ENCODE measurements around the gene ZCWPW1.
"Not testable (repeated sequence)": the region's sequence is repeated elsewhere in the genome, so short reads cannot be mapped to it uniquely, and the experiment has no call there.

Gene ZCWPW1

GRCh38 chr7:100400656-100401055 lies 27.8 kb downstream of the ZCWPW1 start:
- no peak for DNase-seq (ENCODE audit: low read depth in 2 of 2)

- no peak for DNase-seq (ENCODE audit: low read depth in 2 of 2)
These were observed 28.5 kb downstream of the ZCWPW1 start for GRCh38 chr7:100400041-100400440.

- no peak for DNase-seq (ENCODE audit: low read depth in 2 of 2)
These were observed 30.3 kb downstream of the ZCWPW1 start for GRCh38 chr7:100398239-100398638.

GRCh38 chr7:100397315-100398081 lies 31.0 kb downstream of the ZCWPW1 start:
- no peak for DNase-seq (ENCODE audit: low read depth in 2 of 2)

GRCh38 chr7:100396421-100396982 lies 32.0 kb downstream of the ZCWPW1 start:
- DNase-seq (ENCODE audit: low read depth in 2 of 2): peak in 1 of 2 donors; percentile 31

GRCh38 chr7:100394077-100394476 lies 34.4 kb downstream of the ZCWPW1 start:
- DNase-seq (ENCODE audit: low read depth in 2 of 2): no peak

- no peak for DNase-seq (ENCODE audit: low read depth in 2 of 2)
These were observed 35.1 kb downstream of the ZCWPW1 start for GRCh38 chr7:100393233-100393905.

- no peak for DNase-seq (ENCODE audit: low read depth in 2 of 2)
These were observed 38.1 kb downstream of the ZCWPW1 start for GRCh38 chr7:100390286-100391009.

GRCh38 chr7:100389437-100390088 lies 38.9 kb downstream of the ZCWPW1 start:
- DNase-seq (ENCODE audit: low read depth in 2 of 2): no peak

- no peak for DNase-seq (ENCODE audit: low read depth in 2 of 2)
These were observed 40.8 kb downstream of the ZCWPW1 start for GRCh38 chr7:100387695-100388094.

- no peak for DNase-seq (ENCODE audit: low read depth in 2 of 2)
These were observed 41.6 kb downstream of the ZCWPW1 start for GRCh38 chr7:100386940-100387339.

GRCh38 chr7:100384628-100385294 lies 43.7 kb downstream of the ZCWPW1 start:
- DNase-seq (ENCODE audit: low read depth in 2 of 2): no peak

- not testable (repeated sequence) for DNase-seq (ENCODE audit: low read depth in 2 of 2)
These were observed 46.2 kb downstream of the ZCWPW1 start for GRCh38 chr7:100382234-100382853.

GRCh38 chr7:100381531-100382233 lies 46.8 kb downstream of the ZCWPW1 start:
- DNase-seq (ENCODE audit: low read depth in 2 of 2): not testable (repeated sequence)

GRCh38 chr7:100380196-100380595 lies 48.3 kb downstream of the ZCWPW1 start:
- DNase-seq (ENCODE audit: low read depth in 2 of 2): no peak

GRCh38 chr7:100378114-100378755 lies 50.3 kb downstream of the ZCWPW1 start:
- no peak for DNase-seq (ENCODE audit: low read depth in 2 of 2)

- DNase-seq (ENCODE audit: low read depth in 2 of 2): no peak
These were observed 52.4 kb downstream of the ZCWPW1 start for GRCh38 chr7:100376066-100376465.

- DNase-seq (ENCODE audit: low read depth in 2 of 2): no peak
These were observed 53.9 kb downstream of the ZCWPW1 start for GRCh38 chr7:100374601-100375000.

- DNase-seq (ENCODE audit: low read depth in 2 of 2): not testable (repeated sequence)
These were observed 54.5 kb downstream of the ZCWPW1 start for GRCh38 chr7:100373870-100374598.

All from stimulated activated CD4-positive, alpha-beta T cell treated with anti-CD3 and anti-CD28 coated beads, Interleukin-1b, Interleukin-23, amount 100 ng/mL, for 4 hours (primary cell).